ENCODE results near the gene ARHGAP21.

DNA sequence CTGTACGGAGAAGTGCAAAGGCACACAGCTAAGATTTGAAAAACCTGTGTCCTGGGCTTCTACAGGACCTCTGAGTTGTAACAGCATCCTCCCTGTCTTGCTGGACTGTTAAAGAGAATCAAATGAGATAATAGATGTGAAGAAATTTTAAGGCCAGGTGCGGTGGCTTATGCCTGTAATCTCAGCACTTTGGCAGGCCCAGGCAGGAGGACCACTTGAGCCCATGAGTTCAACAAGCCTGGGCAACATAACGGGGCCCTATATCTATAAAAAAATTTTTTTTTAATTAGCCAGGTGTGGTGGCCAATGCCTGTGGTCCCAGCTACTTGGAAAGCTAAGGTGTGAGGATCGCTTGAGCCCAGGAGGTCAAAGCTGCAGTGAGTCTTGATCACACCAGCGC, 2.9 kb upstream of the ARHGAP21 start:
- TF ChIP-seq, protein P1, sequence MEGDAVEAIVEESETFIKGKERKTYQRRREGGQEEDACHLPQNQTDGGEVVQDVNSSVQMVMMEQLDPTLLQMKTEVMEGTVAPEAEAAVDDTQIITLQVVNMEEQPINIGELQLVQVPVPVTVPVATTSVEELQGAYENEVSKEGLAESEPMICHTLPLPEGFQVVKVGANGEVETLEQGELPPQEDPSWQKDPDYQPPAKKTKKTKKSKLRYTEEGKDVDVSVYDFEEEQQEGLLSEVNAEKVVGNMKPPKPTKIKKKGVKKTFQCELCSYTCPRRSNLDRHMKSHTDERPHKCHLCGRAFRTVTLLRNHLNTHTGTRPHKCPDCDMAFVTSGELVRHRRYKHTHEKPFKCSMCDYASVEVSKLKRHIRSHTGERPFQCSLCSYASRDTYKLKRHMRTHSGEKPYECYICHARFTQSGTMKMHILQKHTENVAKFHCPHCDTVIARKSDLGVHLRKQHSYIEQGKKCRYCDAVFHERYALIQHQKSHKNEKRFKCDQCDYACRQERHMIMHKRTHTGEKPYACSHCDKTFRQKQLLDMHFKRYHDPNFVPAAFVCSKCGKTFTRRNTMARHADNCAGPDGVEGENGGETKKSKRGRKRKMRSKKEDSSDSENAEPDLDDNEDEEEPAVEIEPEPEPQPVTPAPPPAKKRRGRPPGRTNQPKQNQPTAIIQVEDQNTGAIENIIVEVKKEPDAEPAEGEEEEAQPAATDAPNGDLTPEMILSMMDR (optimal IDR thresholded peaks at IDR 0.05 in 1 of 3, IDR thresholded peaks at IDR 0.05 in 1 of 3, conservative IDR thresholded peaks at IDR 0.05 in 1 of 3; ENCODE audit: extremely low read depth in 1 of 3, insufficient read depth in 2 of 3, low read length in 3 of 3) = no peak
- TF ChIP-seq EZH2 (IDR thresholded peaks at IDR 0.05; ENCODE audit: low read length) = no peak
